GM20000 (cell line): ENCODE results near the gene PPFIA4.

ENCODE experiments used
- DNase-seq: peaks from one replicate; pipeline ENCODE4 v3.0.0; 2012; ENCODE audit warnings: low spot score
- CTCF ChIP-seq: IDR thresholded peaks from 2 replicates; pipeline ENCODE4 v1.5.1; 2012; ENCODE audit warnings: mild to moderate bottlenecking, control low read depth; ENCODE audit errors: extremely low read depth, missing control alignments

PPFIA4 gene

GRCh38 chr1:203049576-203050180 lies 23.4 kb downstream of the PPFIA4 start:
- no peak for TF ChIP-seq CTCF
- no peak for DNase-seq

DNA sequence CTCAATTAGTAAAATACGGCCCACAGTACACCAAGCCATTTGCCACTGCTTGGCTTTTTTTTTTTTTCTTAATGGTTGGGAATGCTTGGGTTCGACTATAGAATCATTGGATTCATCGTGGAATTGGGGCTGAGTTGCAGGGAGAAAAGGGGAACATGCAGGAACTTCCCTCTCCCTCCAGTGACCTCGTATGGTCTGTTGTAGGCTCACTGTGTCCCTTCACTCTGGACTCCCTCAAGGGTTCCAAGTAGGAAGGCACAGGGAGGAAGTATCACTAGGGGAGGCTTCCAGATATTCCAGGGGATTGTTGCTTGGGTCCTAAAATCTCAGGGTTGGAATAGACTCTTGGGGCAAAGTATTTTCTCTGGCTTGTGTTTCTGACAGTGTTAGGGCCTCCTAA lies 24.5 kb downstream of the PPFIA4 start:
- DNase-seq, result no peak
- no peak for TF ChIP-seq CTCF

DNA sequence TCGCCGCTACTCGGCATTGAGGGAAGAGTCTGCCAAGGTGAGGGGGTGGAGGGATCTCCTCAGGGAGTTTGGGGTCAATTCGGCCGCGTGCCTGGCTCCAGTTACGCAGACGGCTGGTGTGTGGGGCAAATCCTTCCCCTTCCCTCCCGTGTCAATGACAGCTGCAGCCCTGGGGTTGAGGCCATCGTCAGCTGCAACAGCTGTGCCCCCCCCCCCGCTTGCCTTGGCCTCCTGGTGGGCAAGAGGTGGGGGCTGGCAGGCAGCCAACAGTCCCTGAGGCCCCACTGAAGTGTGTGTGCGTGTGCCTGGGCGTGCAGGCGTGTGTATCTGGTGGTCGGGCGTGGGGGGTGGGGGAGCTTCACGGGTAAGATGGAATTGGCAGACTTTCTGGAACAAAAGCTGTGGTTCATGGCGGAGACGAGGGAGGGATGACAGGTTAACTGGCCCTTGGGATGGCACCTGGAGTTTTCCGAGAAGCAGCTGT lies 25.6 kb downstream of the PPFIA4 start:
- no peak for TF ChIP-seq CTCF
- DNase-seq, result no peak

GRCh38 chr1:203052601-203053000 lies 26.3 kb downstream of the PPFIA4 start:
- no peak for DNase-seq
- TF ChIP-seq CTCF, result no peak

DNA sequence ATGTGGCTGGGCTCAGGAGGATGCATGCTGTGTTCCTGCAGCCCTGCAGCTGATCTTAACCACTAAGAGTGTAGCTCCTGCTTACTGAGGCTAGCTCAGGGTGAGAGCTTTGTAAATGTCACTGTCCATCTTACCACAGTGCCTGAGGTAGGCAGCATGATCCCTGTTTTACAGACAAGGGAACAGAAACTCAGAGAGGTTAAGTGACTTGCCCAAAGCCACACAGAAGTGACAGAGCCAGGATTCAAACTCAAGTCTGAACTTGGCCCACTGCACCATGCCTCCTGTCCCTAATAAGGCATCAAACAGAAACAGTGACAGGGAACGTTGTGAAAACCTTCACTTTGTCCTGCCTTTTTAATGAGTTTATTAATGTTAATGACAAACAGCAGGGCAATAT lies 27.9 kb downstream of the PPFIA4 start:
- no peak for TF ChIP-seq CTCF
- DNase-seq, result no peak

- TF ChIP-seq CTCF, result no peak
These were observed 28.4 kb downstream of the PPFIA4 start for GRCh38 chr1:203054642-203055041.

GRCh38 chr1:203055161-203055799 lies 29.0 kb downstream of the PPFIA4 start:
- DNase-seq, result no peak
- no peak for TF ChIP-seq CTCF

More at GRCh38 chr1:203054642-203055041, 28.4 kb downstream of the PPFIA4 start:
- no peak for DNase-seq
